Hepatocyte (in vitro differentiated cells): ENCODE measurements around the gene ZGLP1. TPM values are rescaled to one million over a fixed set of nuclear protein-coding genes. Genes with fewer than 3 reads are reported as not detected.

Experiments
- DNase-seq: peaks from one replicate; pipeline ENCODE4 v3.0.0-alpha.2; 2016; ENCODE audit warnings: low spot score
- H2AFZ ChIP-seq: fragments of 200-600 bp; sonication (generic); 2 replicates; pipeline ENCODE4 v1.6.0; 2016; ENCODE audit warnings: antibody characterized with exemption, mild to moderate bottlenecking
- H3K27ac ChIP-seq: fragments of 200-600 bp; sonication (generic); 2 replicates; pipeline ENCODE4 v1.5.1; 2016; ENCODE audit warnings: mild to moderate bottlenecking
- H3K27me3 ChIP-seq: fragments of 200-600 bp; sonication (generic); 2 replicates; pipeline ENCODE4 v1.6.1; 2016
- H3K36me3 ChIP-seq: fragments of 200-600 bp; sonication (generic); replicated peaks from 2 replicates; pipeline ENCODE4 v1.5.1; 2016; ENCODE audit warnings: low read depth; ENCODE audit not compliant: insufficient read depth
- H3K4me1 ChIP-seq: fragments of 200-600 bp; sonication (generic); 2 replicates; pipeline ENCODE4 v1.5.1; 2016; ENCODE audit warnings: mild to moderate bottlenecking, moderate library complexity; ENCODE audit not compliant: insufficient read depth
- H3K4me2 ChIP-seq: fragments of 200-600 bp; sonication (generic); 2 replicates; pipeline ENCODE4 v1.6.0; 2016
- H3K4me3 ChIP-seq: fragments of 200-600 bp; sonication (generic); 2 replicates; pipeline ENCODE4 v1.5.1; 2016; ENCODE audit warnings: mild to moderate bottlenecking
- H3K79me2 ChIP-seq: fragments of 200-600 bp; sonication (generic); 2 replicates; pipeline ENCODE4 v1.6.0; 2017; ENCODE audit warnings: mild to moderate bottlenecking
- H3K9me2 ChIP-seq: fragments of 200-600 bp; sonication (generic); replicated peaks from 2 replicates; pipeline ENCODE4 v1.6.0; 2017; ENCODE audit warnings: mild to moderate bottlenecking; ENCODE audit not compliant: insufficient read depth
- H3K9me3 ChIP-seq: fragments of 200-600 bp; sonication (generic); 2 replicates; pipeline ENCODE4 v1.5.1; 2016; ENCODE audit warnings: low read depth, mild to moderate bottlenecking
- H4K20me1 ChIP-seq: fragments of 200-600 bp; sonication (generic); 2 replicates; pipeline ENCODE4 v1.6.0; 2016; ENCODE audit warnings: mild to moderate bottlenecking; ENCODE audit not compliant: insufficient read depth, poor library complexity, severe bottlenecking
- CTCF ChIP-seq: fragments of 200-600 bp; sonication (generic); IDR thresholded peaks from 2 replicates; pipeline ENCODE4 v1.5.1; 2016; ENCODE audit warnings: antibody characterized with exemption, mild to moderate bottlenecking; ENCODE audit not compliant: poor library complexity
- EZH2 ChIP-seq: fragments of 200-600 bp; sonication (generic); IDR thresholded peaks from 2 replicates; pipeline ENCODE4 v1.6.1; 2016; ENCODE audit warnings: antibody characterized with exemption, mild to moderate bottlenecking, borderline replicate concordance
- EZH2phosphoT487 ChIP-seq: fragments of 200-600 bp; sonication (generic); IDR thresholded peaks from one replicate; pipeline ENCODE4 v1.6.1; 2018; ENCODE audit warnings: antibody characterized with exemption, mild to moderate bottlenecking, low read depth, moderate library complexity; ENCODE audit not compliant: unreplicated experiment, severe bottlenecking
- WGBS: methylation state at CpG from one replicate; pipeline ENCODE4 v1.1.6; 2016; ENCODE audit warnings: low lambda C conversion rate; ENCODE audit errors: missing lambda C conversion rate; 5-methylcytosine and 5-hydroxymethylcytosine counted together
- polyA plus RNA-seq: library from polyadenylated mRNA; unstranded; fragments of >200 nt; fragmentation: Nextera tagmentation; extraction: Ambion mirVana; gene quantifications from 2 replicates; pipeline ENCODE4 v1.2.1, GENCODE V29; 2016
- total RNA-seq: library from RNA; depleted of rRNA; stranded (reverse); fragments of >200 nt; gene quantifications from 2 replicates; pipeline ENCODE4 v1.2.3, GENCODE V29; 2014

Gene ZGLP1
- total and polyA plus RNA-seq, 2 experiments from 2014 or later = 2.6 to 10.3 TPM

DNA sequence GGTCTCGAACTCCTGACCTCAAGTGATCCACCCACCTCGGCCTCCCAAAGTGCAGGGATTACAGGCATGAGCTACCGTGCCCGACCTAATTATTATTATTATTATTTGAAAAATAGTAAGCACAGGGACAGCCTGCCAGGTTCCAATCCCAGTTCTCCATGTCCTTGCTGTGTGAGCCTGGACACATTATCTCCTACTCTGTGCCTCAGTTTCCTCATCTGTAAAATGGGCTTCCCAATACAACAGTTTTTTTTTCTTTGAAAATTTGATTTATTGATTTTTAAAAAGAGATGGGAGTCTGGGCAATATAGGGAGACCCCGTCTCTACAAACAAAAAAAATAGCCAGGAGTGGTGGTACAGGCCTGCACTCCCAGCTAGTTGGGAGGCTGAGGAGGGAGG, 3.3 kb downstream of the ZGLP1 start:
- Histone ChIP-seq H3K36me3 (no peaks in the 10 kb centered on the region), H3K4me3 (no peak overlapping the region), H3K9me3 (no peaks in the 10 kb centered on the region), H3K4me2 (no peak overlapping the region), H4K20me1 (no peaks in the 10 kb centered on the region), H3K9me2 (no peaks in the 10 kb centered on the region), H3K27me3 (no peaks in the 10 kb centered on the region), H3K27ac (no peak overlapping the region), H2AFZ (no peak overlapping the region), H3K4me1 (no peaks in the 10 kb centered on the region), H3K79me2 (no peaks in the 10 kb centered on the region)
- WGBS = 92% methylated on average over 5 of the region's 5 CpGs
- DNase-seq = no peak
- TF ChIP-seq CTCF (no peak), EZH2phosphoT487 (no peak), EZH2 (no peak)

DNA sequence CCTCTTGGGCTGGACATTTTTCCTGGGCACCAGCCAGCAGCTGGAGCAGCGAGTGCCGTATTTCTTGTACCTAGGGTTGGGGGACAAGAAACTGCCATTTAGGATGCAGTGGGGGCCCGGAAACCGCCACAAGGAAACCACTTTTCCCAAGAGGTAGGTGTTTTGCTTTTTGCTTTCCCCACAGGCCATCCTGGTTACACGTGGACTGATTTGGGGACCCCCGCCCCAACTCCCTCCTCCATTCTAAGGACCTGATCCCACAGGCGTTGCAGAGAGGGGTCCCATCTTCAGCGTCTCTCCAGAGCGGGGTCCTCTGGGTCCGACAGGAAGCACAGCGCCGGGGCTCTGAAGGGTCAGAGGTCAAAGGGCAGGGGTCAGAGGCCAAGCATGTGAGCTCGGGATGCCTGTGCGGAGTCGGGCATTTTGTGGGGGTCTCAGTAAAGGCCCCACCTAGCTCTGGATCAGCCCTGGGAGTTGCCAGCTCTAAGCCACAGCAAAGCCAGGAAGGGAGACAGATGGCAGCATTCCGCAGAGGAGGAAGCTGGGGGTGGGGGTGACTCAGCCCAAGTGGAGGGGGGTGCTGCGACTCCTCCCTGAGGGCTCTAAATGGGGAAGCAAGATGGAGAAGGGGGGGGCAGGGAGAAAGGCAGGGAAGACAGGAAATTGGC, 4.3 kb downstream of the ZGLP1 start:
- Histone ChIP-seq H3K79me2 (no peaks in the 10 kb centered on the region), H3K27ac (no peak overlapping the region), H4K20me1 (no peaks in the 10 kb centered on the region), H3K4me3 (no peak overlapping the region), H3K9me3 (no peaks in the 10 kb centered on the region), H3K4me2 (no peak overlapping the region), H3K9me2 (no peaks in the 10 kb centered on the region), H3K4me1 (no peaks in the 10 kb centered on the region), H2AFZ (no peak overlapping the region), H3K36me3 (no peaks in the 10 kb centered on the region), H3K27me3 (no peaks in the 10 kb centered on the region)
- no peak for DNase-seq
- TF ChIP-seq EZH2 = no peak
- TF ChIP-seq CTCF = no peak
- no peak for TF ChIP-seq EZH2phosphoT487
- WGBS = 94% methylated on average over 17 of the region's 17 CpGs

- no peak for DNase-seq
- Histone ChIP-seq H3K27ac (no peak overlapping the region), H2AFZ (no peak overlapping the region), H3K4me3 (no peak overlapping the region), H4K20me1 (no peaks in the 10 kb centered on the region), H3K9me3 (no peaks in the 10 kb centered on the region), H3K27me3 (peaks cover 21% of the 10 kb centered on the region), H3K4me2 (no peak overlapping the region), H3K36me3 (no peaks in the 10 kb centered on the region), H3K4me1 (peaks cover 9% of the 10 kb centered on the region), H3K9me2 (no peaks in the 10 kb centered on the region), H3K79me2 (no peaks in the 10 kb centered on the region)
- TF ChIP-seq CTCF (no peak), EZH2phosphoT487 (no peak), EZH2 (no peak)
- 70% methylated on average over 14 of the region's 14 CpGs for WGBS
Observed at GRCh38 chr19:10299545-10300458, 9.8 kb downstream of the ZGLP1 start.
